CD4-positive, alpha-beta T cell treated with Interferon gamma for 1 hour (primary cell): ENCODE data around the gene CDNF.

Experiments used
- DNase-seq: peaks from one replicate; pipeline ENCODE4 v3.0.0-alpha.2; 2020

CDNF gene

DNA sequence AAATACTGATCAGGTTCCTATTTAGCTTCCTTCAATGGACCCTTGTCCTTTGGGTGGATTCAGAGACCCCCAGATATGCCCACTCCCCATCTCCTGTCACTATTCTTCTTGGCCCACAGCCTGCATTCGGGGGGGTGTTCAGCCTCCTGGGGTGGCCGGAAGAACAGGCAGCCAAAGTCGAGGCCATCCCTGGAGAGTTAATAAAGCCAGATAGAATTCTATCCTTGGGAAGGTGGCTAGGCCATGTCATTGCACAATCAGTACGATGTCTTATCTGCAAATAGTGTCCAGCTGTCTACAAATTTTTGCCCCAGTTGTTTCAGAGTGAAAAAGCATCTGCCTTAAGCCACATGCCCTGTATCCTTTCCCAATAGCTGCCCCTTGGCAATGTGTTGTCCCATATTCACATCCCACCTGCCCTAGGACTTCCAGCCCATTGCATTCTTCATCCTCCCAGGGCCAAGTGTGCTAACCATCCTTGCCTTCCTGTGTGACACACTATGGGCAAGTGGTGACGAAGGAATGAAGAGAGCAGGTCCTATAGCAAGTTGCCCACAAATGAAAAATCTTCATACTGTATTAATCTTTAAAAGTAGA lies 53.3 kb downstream of the CDNF start:
- no peak for DNase-seq

DNA sequence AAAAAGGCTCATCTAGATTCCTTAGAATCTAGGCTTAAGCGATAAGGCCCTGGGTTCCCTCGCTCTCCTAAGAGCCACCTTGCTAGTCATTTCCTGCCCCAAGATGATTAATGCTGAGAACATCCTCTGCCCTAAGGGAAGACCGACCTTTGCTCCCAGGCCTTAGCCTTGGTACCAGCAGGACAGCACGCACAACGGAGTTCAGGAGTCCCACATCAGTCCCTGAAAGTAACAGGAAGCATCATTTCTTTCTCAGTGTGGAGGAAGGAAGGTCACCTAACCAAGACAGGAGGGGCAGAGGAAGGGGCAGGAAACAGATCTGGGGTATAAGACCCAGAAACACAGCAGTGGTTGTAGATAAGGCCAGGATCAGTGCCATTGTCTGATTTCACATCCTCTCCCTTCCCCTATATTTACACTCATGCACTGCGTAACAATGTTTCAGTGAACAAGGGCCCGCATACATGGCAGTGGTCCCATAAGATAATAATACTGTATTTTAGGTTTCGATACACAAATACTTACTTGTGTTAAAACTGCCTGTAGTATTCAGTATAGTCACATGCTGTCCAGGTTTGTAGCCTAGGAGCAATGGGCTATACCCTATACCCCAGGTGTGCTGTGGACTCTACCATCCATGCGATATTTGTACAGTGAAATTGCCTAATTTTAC lies 55.0 kb downstream of the CDNF start:
- no peak for DNase-seq

DNA sequence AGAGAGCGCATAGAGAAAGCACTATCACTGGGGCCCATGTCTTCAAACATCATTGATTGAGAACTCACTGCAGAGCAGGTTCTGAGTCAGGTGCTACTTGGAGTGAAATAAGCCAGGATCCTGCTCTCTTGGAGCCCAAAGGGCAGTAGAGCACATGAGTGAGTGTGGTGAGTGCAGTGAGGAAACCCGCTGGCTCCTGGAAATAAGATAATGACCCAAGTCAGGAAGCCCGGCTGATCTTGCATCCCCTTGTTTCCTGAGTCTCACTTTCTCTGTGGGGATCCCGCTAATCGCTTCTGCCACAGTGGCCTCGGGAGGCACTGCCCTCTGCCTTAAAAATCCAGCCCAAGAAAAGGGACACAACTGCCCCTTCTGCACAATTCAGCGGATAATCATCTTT lies 56.1 kb downstream of the CDNF start:
- no peak for DNase-seq

DNA sequence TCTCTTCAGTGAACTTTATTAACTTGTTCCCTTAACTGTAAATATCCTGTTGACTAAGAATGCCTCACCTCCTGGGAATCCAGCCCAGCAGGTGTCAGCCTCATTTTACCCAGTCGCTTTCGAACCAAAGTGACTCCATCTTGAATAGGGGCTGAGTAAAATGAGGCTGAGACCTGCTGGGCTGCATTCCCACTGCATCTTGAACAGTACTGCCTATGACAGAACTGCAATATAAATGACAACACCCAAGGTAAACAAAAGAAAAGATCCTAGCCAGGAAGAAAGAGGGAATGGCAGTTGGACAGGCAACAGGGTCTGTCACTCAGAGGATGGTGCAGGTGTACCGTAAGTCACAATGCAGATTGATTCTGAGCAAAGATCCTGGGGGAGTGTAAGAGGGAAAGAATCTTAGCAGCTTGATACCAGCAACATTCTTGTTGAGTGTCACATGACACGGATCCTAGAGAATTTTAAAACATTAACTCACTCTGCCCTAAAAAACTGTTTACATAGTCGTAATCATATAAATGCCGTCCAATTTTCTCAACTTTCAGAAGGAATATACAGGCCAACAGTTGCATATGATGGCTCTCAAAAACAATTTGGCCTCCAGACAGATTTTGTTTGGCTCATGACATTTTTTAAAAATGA lies 58.7 kb downstream of the CDNF start:
- DNase-seq, result no peak

DNA sequence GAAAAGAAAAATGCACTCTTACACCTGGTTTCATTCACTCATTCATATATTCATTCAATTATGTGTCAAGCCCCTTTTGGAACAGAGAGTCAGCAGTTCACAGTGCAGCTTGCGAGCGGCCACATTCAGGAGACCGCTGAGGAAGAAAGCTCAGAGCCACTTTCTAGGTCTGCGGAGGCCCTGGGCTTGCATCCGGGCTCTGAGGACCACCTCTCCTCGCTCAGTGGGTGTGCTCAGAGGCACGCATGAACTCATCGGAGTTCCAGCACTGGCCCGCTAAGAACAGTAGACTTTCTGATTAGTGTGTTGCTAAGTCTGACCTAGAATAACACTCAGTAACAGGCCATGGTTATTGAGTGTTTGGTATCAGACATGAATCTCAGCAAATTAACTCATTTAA lies 61.3 kb downstream of the CDNF start:
- DNase-seq, result no peak

DNA sequence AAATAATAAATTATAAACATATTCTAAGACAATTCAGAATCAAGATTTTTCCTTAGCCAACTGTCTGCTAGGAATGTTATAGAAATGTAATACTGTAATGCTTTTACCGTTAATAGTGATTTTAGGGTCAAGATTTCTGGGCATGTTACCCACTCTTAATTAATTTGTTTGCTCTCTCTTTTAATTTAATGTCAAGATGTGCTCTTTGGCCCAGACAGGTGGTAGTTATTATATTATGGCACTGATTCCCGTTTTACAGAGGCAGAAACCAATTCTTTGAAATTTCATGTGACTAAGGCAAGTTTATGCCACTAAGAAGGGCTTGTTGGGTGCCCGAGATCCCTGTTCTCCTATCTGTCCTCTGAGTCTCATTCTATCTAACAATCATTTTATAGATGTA lies 62.2 kb downstream of the CDNF start:
- no peak for DNase-seq

DNA sequence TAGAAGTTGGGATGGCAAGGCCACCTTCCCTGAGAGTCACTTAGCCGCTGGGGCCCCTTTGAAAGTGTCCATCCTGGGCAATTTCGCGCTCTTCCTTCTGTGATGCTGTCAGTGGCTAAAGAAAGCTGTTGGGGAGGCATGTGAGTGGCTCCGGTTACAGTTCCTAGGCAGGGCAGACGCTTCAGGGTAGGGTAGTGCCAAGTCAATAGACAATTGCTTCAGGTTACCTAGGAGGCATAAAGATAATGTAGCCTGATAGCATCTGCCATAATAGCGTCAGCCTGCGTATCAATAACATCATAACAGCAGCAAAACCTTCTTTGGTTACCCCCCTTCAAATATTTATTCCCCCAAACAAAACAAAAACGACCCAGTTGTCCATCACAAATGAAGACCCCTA lies 63.0 kb downstream of the CDNF start, which contains the start of gene FAM107B:
Gene FAM107B, minus strand, starts transcription at position 101 of the 400 bp plus-strand sequence. CDS start 234 bp downstream, outside the sequence.
- DNase-seq, result no peak

DNA sequence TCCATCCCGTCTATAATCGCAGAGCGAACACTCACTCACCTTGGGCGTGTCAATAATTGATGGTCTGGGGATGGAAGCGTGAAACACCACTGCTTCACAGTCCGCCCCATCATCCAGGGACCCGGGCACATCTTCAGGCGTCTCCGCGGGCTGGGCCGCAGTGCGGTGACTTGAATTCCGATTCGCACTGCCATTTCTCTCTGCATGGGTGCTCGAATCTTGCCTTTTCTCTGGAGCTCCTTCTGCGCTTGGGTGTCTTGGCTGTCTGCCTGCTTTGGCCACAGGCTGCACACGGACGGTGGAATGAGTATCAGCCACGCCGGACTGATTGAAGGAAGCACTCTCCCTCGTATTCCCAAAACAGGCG lies 63.6 kb downstream of the CDNF start:
- DNase-seq, result no peak

DNA sequence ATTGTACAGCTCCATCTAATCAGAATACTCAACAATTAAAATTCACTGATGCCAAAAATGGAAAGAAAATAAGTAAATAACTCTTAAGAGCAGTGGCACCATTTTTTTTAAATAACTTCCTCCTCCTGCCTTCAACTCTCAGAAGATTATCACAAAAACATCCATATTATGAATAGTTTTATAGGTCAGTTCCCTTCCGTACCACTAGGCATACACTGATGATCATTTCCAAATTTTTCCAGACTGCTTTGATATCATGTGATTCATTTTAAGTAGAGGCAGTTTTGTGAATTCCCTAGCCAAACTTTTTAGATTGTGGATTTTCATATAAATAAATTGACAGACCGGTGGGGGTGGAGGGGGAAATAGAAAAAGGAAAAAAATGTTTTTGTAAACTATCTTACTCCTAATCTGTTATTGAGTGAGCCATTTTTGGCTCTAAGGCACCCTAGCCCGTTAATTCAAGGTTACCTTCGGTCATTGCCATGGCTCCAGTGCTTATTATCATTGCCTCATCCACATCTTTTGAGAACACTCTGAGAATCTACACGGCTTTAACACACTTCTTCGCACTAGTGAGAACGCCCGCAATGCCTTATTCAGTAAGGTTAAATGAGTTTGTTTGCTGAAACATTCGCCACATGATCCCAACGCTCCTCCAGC lies 64.2 kb downstream of the CDNF start:
- no peak for DNase-seq

DNA sequence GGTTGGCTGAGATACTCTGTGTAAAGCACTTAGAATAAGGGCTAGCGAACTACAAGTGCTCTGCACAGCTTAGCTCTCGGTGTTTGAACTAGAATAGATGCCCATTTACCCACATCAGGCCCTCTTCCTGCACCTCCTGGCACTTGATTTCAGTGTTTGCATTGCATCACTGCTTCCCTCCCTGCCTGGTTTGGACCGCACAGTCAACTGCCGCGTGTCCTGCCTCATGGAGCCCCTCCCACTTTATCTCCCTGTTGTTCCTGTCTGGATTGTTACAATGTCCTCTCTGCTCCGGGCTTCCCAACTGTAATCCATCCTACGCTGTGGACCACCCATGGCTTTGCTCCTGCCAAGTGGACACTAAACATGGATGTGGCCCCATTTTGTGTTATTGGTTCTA lies 65.4 kb downstream of the CDNF start:
- no peak for DNase-seq

DNA sequence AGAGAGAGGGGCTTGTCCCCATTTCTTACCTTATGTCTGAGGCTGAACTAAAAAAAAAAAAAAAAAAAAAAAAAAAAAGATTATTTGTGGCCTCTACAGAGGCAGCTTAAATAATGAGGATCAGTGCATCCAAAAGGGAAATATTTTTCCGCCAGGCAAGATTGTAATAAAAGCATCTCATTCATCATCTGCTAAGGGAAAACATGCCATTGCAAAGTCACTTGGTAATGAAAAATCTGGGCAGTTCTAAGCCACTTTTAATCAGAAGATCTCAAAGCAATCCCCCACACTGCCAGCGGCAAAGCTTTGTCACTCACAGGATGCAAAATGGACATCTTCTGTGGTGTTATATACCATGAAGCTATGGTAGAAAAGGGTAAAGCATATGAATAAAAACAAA lies 66.9 kb downstream of the CDNF start:
- no peak for DNase-seq
